Kidney tubule cell (primary cell): ENCODE results near the gene CDKAL1.
A peak's percentile ranks its signal among the peaks of the same experiment; 100 is the strongest.
"Not testable (repeated sequence)": the region's sequence is repeated elsewhere in the genome, so short reads cannot be mapped to it uniquely, and the experiment has no call there.

Source experiments
- DNase-seq: peaks from one replicate; pipeline ENCODE4 v3.0.0-alpha.2; 2018; ENCODE audit warnings: low spot score

Gene CDKAL1

DNA sequence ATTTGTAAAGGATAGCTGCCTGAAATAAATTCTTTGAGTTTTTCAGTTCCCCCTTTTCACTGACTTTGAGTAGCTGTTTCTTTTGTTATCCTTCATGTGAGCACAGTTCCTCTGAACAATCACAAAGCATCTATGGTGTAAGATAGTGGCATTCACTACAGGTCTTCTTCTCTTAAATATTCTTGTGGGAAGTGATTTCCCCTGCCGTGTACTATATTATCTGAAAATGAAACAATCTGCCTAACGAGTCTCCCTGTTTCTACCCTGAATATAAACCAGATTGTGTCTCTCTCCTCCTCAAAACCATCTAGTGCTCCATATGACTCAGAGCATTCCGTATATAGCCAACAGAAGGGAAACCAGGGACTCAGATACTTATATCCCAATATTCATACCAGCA lies 679.2 kb downstream of the CDKAL1 start:
- no peak for DNase-seq

DNA sequence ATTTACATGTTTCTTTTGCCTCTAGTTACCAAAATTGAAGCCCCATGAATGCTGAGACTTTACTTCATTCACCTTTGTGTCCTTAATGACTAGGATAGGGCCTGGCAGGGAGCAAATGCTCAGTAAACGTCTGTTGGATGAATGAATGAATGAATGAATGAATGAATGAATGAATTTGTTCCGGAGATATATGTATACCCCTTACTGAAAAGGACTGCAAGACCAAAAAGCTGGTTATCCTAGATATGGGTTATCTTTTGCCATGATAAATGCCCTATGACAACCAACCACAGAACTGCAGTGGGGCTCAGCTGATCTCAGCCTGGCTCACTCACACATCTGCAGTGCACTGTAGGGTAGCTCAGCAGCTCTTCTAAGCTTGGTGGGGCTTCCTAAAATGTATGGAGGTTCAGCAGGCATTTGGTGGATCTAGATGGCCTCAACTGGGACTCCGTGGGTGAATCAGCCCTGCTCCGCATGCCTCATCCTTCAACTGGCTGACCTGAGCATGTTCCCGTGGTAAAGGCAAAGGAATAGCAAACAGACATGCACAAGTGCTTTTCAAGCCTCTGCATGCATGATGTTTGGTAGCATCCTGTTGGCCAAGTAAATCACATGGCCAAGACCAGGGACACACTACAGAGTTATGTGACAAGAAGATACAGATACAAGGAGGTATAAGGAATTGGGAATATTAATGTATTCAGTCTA lies 680.6 kb downstream of the CDKAL1 start:
- peak; percentile 16 for DNase-seq

DNA sequence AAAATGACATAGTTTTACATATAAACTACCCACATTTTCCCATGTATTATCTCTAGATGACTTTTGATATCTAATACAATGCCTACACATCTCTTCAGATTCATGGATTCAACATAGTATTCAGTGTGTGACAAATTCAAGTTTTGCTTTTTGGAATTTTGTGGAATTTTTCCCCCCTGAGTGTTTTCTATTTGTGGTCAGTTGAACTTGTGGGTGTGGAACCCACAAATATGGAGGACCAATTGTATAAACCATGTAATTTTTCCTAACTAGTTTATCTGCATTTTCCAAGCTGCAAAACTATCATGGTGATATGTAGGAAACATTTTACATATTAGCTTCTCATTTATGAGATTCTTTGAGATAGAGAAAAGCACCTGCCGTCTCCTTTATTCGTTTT lies 685.0 kb downstream of the CDKAL1 start:
- DNase-seq: no peak

DNA sequence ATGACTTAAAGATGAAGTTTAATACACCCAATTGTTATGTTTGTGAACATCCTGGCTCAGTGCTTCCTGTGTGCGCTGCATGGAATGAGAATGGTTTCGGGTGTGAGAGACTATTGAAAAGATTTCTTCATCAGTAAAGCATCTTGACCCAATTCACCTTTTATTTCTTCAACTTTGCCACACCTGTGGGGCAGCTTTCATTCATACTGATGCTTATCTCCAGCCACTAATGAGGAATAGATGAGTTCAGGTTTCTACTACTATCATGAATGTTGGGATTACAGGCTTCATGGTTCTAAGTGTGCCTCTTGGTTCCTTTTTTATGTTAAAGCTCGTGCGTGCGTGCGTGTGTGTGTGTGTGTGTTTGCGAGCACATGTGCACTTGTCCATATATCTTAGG lies 685.6 kb downstream of the CDKAL1 start:
- DNase-seq: peak; percentile 10

DNA sequence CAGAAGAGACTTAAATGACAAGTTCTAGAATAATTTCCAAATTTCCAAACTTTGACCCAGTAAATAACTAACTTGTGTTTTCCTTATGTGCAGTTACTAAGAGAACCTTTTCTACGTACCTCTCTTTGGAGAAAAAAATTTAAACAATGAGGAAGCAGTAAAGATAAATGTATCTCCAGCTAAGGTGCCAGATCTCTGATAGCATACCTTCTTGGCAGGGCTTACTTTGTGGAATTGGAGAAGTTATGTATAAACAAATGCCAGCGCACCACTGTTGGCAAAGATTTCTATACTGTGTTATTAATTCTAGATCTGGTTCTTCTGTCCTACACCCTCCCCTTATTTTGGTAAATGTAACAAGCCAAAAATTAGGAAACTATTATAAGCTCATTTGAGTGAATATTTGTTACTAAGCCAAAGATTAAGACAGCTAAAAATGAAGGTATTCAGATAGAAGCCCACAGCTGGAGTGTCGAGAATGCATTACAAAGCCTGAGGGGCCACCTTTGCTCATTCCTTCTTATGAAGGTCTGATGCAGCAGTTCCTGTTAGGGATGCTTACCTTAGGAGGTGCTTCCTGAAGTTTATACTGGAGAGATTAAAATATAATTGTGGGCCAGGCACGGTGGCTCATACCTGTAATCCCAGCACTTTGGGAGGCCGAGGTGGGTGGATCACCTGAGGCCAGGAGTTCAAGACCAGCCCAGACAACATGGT lies 686.2 kb downstream of the CDKAL1 start:
- DNase-seq: peak; percentile 57

DNA sequence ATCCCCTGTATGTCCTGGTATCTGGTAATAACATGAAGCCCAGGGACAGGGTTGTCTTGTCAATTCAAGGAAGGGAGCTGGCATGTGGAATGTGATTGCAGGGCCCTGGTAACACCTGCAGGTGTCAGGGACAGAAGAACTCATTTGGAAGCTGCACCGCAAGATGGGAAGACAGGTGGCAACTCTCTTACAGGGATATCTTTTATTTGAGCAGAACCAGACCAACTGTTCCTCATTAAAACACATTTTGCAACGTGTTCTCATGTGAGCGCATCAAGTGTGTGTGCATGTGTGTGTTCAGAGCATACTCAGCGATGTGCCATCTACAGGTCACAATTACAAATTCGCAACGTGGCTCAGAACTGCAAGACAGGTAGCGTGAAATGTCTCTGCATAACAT lies 688.4 kb downstream of the CDKAL1 start:
- DNase-seq: no peak

DNA sequence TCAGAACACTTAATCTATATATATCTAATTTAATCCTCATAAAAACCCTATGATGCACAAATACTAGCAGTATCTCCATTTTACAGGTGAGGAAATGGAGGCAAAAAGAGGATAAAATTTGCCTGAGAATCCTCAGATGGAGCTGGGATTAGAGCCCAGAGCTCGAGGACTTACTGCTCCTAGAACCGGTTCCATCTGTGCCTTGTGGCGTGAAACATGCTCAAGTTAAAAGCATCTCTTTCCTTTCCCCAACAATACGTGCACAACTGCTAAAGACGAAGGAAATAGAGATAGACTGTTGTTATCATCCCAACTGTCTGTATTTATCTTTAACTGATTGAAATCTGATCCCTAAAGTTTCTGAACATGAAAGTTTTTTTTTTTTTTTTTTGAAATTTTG lies 691.7 kb downstream of the CDKAL1 start:
- no peak for DNase-seq

DNA sequence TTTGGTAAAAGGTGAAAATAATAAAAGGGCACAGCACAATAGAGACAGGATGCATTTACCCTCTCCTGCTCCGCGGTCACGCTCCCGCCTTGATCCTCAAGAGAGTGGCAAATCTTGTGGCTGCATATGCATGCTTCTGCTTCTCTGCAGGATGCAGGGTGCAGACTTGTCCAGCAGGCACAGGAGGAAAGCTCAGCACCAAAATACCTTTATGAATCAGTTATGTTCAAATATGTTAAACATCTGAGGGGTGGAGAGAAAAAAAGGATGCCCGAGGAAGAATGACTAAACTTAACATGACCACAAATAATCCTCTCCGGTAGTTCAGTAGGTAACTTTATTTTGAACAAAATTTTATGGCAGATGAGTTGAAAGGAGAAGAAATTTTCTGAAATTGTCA lies 693.2 kb downstream of the CDKAL1 start:
- DNase-seq: peak; percentile 77

DNA sequence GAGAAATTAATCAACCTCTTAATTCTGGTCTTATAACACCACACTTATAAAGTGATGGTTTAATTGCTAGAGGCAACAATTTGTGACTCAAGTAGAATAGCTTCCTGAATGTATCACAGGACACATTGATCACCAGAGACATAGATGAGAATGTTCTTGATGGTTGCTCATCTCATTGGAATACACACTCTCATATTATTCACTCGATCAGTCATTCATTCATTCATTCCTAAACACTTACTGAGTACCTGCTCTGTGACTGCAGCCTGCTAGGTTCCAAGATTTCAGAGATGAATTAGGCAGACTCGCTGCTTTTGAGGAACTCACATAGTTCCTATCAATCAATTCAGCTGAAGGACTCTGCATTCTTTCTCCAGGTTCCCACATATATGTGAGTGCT lies 694.2 kb downstream of the CDKAL1 start:
- peak; percentile 83 for DNase-seq

DNA sequence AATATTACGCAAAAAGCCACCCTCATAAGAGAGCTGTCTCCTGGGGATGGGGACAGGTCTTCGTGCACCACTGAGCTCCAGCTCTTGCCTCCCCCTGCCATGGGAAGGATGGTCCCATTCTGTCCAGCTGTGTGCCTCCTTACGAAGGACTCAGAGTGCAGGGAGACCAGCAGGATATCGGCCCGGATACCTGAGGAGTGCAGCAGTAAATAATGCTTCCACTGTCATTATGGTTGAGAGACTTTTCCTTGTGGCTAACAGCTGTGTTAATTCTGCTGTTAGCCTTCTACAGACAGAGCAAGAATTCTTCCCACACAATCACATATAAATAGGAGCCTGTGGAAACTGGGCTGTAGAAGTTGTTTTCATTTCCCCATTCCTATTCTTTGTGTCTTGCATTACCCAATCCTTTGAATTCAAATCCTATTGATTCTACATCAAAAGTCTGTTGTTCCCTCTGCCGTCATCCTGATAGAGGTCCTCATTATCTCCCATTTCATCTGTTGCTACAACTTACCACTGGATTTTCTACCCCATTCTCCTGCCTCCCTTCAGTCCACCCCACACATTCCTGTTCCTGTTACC lies 694.7 kb downstream of the CDKAL1 start:
- DNase-seq: no peak

DNA sequence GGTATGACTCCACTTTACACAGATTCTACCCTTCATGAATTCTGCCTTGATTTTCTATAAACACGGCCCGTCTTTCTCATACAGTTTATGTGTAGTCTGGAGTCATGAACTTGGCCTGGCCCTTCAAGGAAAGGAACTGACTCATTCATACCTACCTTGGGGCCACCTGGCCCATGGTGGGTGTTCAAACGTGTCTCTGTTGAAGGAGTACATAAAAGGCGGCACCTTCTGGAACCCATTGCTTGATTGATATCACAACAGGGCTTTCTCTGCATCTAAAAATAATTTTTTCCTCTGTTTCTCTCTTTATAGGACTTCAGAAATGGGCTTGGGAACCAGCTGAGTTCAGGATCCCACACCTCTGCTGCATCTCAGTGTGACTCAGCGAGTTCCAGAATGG lies 696.3 kb downstream of the CDKAL1 start:
- no peak for DNase-seq

DNA sequence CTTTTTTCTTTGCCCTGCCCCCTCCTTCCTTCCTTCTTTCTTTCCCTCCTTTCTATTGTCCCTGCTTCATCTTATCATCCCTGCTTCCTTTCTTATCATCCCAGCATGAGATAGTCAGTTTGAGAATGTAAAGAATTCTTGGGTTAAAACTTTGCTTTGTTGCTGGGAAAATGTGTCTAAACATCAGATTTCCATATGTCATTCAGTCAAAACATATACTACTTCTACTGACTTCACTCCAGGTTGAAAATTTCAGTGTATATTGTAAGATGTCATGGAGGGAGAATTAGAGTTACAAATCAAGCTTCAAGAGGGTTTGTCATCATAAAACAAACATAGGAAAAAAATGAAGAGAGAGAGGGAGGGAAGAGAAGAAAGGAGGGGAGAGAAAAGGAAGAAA lies 700.9 kb downstream of the CDKAL1 start:
- no peak for DNase-seq

DNA sequence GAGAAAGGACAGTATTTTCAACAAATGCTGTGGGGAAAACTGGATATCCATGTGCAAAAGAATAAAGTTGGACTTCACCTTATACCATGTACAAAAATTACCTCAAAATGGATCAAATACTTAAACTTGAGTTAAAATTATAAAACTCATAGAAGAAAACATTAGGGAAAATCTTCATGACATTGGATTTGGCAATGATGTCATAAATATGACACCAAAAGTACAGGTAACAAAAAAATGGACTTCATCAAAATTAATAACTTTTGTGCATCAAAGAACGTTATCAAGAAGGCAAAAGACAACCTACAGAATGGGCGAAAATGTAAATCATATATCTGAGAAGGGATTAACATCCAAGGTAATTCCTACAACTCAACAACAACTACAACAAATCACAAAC lies 704.0 kb downstream of the CDKAL1 start:
- DNase-seq: no peak

DNA sequence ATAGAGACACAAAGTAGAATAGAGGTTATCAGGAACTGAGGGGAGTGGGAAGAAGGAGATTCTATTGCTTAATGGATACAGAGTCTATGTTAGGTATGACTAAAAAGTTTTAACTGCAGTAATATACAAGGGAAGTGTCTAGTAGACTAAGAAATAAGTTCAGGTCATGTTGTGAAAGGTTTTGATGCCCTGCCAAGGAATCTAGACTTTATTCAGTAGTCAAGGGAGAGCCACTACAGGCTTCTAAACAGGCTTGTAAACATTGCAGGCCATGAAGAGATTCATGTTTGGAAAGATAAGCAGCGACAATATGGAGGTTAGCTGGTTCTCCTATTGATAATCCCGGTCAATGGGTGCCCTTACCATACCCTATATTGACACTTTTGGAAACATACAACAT lies 706.5 kb downstream of the CDKAL1 start:
- DNase-seq: no peak

DNA sequence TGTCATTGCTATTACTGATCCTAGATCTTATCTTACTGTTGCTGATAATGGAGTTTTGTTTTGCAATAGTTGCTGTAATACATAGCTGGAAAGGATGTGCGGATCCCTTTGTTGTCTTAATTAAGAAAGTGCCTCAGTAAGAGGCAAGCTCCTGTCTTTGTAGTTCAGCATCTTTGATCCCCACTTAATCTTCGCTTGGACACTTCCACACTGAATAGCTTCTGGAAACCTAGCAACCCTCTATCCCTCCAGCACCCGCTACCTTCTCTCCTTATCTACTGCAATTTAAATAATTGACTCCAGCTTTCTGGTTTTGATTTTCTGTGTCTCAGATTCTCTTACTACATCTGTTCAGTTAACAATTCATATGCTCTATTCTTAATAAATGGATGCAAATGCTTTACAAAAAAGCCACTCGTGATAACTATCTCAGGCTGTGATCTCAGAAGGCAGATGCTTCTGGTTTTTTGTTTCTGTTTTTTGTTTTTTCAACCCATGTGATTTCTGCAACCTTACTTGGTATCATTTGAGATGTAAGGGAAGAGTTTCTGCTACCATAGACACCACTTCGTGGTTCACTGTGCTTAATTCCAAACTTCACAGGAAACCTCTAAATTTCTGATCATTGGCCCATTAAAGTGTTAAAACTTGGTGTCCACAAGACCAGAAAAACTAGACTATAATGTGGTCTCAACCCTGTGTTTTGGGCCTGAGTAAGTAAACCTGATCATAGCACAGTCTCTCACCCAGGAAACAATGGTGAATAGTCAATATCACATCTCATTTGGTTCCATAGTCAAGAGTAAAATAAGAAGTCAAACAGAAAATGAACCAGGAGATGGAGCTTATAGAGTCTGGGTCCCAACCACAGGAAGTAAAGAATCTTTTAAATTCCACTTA lies 707.2 kb downstream of the CDKAL1 start:
- no peak for DNase-seq

DNA sequence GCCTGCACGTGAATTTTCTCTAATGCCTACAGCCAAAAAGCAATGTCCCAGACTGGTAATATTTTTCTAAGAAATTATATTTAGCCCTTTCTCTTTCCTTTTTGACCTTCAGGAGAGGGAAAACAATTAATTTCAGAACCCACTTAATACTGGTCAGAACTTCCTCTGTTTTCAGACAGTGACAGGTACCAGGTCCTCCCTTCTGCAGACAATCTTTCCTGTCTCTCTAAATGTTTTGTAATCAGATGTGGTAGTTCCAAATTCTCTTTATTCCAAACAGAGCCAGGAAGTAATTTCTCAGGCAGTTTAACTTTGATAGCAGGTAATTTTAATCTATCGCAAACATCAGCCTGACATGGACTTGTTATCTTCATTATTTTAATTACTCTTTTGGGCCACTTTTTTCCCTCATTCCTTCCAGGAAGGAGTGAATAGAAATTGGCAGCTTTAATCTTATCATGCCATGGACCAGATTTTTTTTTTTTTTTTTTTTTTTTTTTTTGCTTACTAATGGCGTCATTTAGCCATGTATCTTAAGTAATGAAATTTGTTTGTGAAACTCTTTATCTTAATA lies 710.7 kb downstream of the CDKAL1 start:
- no peak for DNase-seq

DNA sequence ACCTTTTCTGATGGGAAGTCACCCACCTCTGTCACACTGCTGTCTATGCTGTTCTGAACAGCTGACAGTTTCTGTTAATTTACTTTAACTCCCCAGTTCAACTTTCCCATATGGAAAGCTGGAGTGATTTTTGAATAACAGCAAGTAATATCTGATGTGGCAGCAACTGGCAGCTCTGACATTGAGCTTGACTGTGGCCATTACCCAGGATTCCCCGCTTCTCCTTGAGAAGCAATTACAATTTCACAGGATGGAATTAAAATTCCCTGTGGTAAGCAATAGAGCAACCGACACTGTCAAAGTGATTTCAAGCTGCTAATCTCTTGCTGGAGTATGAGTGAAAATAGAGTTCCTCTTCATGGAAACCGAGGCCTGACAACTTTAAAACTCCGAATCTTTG lies 711.2 kb downstream of the CDKAL1 start:
- no peak for DNase-seq

DNA sequence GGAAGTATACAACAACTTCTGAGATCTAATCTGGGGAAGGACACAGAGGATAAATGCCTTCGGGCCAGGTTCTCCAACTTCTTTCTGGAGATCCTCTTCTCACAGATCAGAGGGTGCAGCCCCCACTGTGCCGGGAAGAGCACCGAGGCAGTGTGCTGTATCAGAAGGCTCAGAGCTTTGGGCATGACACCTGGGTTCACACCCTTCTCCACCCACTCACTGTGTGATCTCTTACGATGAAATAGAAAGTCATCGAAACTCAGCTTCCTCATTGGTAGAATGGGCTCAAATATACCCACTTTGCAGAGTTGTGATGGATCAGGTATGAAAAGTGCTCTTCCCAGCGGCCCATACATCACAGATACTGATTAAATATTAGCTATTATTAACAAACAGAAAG lies 711.8 kb downstream of the CDKAL1 start:
- no peak for DNase-seq

DNA sequence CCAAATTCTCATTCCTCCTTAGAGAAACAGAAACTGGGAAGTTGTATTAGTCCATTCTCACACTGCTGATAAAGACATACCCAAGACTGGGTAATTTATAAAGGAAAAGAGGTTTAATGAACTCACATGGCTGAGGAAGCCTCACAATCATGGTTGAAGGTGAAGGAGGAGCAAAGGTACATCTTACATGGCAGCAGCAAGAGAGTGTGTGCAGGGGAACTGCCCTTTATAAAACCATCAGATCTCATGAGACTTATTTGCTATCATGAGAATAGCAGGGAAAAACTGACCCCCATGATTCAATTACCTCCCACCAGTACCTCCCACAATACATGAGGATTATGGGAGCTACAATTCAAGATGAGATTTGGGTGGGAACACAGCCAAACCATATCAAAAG lies 720.2 kb downstream of the CDKAL1 start:
- DNase-seq: not testable (repeated sequence)

DNA sequence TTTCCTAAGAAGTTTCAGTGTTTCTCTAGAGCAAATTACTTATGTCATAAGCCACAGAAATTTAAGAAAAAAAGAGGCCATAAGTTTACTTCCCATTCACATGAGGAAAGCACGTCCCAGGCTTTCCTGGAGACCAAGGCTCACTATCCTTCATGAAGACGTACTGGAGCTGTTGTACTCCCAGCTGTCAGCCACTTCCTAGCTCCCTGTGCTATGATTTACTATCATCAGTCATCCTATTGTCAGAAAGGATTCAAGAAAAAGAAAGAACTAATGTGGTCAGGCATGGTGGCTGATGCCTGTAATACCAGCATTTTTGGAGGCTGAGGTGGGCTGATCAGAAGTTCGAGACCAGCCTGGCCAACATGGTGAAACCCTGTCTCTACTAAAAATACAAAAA lies 721.9 kb downstream of the CDKAL1 start:
- no peak for DNase-seq

DNA sequence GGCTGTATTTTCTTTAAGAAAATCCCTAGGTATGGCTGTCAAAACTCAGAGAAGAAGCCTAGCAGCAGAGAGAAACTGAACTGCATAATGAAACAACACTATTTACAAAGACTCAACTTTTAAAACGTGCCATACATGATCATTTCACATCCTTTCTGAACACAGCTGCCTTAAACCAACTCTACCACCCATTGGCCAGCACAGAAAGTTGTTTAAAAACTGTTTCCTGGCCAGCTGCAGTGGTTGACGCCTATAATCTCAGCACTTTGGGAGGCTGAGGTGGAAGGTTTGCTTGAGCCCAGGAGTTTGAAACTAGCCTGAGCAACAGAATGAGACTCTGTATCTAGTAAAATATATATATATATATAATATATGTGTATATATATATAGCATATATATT lies 722.9 kb downstream of the CDKAL1 start:
- no peak for DNase-seq

DNA sequence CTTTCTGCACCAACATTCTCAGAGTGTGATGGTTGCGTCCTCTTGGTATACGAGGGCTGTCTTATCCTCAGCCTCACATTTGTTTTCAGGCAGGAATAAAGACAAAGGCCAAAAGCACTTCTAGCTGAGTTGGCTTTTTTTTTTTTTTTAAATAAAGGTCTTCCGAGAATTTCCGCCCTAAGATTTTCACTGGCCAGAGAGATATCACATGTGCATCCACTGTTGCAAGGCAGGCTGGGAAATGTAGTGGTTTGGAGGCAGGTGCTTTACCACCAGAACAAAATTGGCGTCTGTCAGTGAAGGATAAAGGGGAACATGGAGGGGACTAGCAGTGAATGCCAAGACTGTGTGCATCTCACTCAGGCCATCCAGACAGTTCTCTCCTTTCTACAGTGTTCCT lies 724.4 kb downstream of the CDKAL1 start:
- DNase-seq: no peak
